RPMI8226 (cell line): ENCODE data around the gene HOXB7.

ENCODE experiments used
- DNase-seq: peaks from one replicate; pipeline ENCODE4 v3.0.0-alpha.2; 2015

HOXB7 gene

DNA sequence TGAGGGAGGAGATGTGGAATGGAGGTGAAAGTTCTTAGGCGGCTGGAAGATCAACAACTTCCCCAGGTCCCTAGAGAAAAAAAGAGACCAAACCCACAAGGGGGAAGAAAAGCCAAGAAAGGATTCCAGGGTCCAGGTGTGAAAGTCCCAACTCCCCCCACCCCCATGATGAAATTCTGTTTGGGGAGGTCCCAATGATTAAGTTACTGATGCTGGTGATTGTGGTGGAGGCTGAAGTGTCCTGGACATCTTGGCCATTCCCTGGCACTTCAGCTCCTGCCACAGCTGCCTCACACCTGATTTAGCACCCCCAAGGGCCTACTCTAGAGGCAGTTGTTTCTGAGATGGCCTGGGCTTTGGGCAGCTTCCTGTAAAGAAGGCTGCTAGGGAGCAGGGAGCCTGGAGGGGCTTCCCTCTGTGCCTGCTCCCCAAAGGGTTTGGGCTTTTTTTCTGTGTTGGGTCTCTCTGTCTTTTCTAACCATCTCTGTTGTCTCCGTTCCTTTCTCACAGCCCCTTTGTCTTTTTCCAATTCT is 45.7 kb downstream of the HOXB7 start:
- DNase-seq = no peak

DNA sequence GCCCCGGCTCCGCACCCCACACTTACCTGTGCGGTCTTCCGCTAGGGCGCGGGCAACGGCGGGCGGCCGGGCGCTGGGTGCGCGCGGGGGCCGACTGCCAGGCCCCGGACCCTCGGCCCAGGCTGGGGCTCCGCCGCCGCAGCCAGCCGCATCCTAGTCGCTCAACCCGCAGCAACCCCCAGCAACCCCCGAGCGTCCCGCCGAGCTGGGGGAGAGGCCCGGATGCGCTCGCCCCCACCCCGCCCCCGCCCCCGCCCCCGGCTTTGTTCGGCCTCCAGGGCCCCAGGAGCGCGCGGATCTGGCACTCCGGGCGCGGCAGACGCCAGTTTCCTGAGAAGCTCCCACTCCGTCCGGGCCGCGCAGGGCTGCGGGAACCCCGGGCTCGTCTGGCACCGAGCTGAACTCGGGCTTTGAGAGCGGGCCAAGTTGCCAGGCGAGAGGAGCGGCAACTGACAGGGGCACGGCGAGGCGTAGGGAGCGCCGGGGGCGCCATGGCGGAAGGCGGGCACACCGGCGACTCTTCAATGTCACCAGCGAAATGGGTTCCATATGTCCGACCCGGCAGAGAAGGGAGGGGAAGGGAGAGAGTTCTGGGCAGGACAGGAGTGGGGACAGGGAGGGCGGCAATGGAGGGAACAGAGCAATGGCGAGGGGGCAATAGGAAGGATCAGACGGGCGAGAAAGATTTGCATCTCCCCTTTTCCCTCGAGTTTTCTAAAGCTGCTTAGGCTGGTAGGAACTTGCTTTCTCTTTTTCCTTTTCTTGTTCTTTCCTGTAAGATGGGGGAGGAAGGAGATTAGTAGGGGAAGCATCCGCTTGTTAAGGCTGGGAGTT is 46.4 kb downstream of the HOXB7 start:
- no peak for DNase-seq

DNA sequence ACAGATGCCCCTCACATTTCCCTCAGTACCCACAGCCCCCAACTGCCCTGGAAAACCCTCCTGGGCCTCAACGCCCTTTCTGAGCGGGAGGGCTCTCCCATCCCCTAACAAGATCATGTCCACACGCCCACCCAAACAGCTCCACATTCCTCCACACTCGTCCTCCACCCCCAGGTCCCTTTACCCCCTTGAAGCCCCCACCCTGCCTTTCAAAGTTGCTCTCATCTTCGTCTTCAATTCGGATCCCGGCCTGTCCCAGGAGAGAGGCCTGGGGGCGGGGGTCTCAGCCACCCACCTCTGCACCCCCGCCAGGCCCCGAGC is 47.0 kb downstream of the HOXB7 start:
- DNase-seq = no peak

DNA sequence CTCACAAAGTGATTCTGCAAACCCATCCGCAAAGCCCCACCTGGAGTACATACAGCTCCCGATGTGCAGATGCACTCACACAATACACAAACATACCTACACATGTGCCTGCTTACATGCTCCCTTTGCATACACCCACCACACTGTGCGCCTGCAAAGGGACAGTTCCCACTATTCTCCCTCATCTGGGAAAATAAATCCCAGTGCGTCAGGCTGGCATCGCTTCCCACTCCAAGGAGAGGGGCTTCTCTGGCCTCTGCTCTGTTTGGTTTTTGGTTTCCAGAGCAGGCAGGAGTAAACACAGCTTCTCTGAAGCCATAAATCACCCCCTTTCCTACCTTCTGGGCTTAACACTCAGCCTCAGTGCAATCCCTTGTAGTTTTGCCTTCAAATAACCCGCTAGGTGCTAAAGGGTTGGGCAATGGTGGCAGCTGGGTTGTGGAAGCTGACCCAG is 47.4 kb downstream of the HOXB7 start:
- DNase-seq = no peak

DNA sequence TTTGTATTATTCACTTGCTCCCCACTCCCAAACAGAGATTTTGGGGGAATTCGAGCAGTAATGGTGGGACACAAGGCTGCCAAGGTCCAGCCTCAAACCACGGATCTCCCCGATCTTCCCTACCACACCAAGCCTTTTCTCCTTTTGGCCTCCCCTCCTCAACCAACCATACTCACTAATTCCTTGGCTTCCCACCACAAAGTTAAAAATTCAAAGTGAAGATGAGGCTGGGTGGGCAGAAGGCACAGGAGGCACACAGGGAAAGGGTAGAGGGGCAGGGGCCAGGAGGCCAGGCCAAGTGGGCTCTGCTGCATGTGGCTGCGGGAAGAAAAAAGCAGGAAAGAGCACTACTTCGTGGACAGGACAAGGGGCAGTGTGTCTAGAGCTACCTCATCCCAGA is 47.9 kb downstream of the HOXB7 start:
- DNase-seq = no peak

DNA sequence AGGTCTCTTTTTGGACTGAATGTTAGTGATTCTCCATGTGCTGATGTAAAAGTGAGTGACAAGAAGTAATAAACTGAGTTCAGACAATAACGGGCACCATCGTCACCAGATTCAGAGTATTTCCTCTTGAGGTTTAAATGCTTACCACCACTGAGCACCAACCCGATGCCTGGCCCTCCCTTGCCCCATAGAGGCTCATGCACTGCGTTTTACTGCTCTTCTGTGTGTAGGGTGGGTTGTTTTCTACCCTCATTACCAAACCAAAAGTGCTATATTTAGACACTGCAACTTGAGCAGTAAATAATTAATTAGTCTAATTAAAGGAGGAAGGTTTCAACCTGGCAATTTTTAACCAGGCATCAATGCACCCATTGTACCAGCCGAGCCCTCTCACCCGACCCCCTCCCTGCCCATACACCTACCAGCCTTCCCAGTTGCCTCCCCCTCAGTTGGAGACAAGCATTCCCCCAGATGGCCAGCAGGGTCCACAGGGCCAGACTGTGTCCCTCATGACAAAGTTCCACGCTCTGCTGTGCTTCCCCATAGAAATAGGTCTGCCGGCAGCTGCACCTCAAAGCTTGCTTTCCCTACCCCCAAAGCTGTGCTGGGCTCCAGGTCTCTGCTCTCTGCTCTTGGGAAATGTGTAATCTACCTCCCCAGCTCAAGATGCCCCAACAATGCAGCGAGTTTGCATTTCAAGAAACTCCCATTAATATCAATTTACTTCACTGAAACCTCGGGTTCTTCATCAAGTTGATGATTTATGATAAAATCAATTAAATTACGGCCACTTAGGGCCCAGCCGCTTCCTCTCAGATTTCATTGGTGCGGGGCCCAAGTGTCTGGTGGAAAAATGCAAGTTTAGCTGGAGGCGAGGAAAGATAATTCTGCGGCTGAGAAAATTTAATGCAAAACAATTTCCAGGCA is 48.7 kb downstream of the HOXB7 start:
- DNase-seq = no peak

DNA sequence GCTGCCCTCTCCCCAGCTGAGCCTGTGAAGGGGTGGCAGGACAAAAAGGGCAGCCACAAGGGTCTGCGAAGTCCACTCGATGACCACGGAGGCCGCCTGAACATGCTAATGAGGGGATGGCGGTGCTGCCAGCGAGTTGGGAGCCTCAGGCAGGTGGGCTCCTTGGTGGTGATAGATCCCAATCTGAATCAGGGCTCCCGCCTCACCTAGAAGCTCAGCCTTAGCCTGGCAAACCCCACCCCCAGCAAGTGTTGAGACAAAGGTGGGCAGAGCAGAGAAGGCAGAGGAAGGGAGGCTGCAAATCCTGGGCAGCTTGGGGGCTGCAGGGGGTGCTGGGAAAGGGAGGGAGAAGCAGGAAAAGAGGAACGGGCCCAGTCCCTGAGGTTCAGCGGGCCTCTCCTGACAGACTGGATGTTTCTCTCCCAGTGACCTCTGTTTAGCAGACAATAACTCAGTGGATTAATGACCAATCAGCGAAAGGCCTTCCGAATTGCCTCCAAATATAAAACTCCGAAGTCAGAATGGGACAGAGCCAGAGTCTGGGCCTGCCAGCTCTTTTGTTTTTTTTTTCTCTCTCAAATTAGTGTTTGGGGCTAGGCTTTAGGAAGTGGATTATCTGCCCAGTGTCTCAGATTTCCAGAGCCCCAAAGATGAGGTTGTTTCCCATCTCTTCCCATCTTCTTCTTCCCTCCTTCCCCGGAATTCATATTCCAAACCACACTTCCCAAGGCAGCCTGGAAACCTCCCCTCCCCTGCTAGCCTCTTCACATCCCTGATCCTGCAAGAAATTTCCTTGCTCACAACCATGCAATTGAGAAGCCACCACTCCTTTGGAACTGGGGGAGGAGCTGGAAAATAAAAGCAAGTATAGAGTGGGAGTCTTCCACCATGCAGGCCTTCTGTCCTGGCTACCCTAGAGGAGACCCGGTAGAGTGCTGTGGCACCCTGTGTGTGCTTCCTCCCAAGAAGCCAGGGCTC is 50.7 kb downstream of the HOXB7 start:
- DNase-seq = no peak

DNA sequence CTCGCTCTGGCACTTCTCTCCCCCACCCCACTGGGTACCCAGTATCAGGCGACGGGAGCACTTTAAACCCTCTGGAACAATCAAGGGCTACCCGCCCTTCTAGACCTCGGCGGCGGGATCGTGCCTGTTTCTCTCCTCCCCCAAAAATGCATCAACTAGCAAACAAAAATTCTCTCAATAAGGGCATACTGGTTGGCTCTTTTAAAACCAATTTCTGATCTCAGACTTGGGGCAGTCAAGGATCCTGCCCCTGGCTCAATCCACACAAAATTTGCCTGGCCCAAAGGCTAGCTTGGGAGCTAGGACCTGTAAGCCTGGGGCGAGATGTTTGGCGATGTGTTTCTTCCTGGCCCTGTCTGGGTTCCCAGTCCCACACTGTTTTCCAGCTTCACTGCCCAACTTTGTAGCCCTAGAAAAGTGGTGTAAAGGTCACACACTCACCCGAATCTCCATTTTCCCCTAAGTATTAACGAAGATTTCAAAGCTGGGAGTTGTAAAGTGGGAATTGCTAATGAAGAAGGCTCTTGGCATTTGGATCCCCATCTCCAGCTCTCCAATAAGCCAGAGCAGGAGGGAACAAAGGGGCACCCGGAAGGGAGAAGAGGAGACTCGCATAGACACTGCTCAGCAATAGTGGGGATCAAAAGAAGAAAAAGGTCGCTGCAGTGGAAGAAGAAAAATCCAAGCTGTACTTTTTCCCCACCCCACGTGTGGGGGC is 51.5 kb downstream of the HOXB7 start:
- no peak for DNase-seq

DNA sequence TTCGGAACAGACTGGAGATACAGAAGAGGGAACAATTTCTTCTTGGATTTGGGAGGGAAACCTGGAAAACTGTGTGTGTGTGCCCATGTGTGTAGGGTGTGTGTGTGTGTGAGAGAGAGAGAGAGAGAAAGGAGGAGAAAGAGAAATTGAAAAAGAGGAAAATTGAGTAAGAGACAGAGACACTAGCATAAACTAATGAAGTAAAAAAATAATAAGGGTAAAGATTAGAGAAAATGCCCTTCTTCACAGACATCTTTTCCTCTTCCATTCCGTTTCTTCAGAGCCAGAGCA is 52.0 kb downstream of the HOXB7 start:
- DNase-seq = no peak

DNA sequence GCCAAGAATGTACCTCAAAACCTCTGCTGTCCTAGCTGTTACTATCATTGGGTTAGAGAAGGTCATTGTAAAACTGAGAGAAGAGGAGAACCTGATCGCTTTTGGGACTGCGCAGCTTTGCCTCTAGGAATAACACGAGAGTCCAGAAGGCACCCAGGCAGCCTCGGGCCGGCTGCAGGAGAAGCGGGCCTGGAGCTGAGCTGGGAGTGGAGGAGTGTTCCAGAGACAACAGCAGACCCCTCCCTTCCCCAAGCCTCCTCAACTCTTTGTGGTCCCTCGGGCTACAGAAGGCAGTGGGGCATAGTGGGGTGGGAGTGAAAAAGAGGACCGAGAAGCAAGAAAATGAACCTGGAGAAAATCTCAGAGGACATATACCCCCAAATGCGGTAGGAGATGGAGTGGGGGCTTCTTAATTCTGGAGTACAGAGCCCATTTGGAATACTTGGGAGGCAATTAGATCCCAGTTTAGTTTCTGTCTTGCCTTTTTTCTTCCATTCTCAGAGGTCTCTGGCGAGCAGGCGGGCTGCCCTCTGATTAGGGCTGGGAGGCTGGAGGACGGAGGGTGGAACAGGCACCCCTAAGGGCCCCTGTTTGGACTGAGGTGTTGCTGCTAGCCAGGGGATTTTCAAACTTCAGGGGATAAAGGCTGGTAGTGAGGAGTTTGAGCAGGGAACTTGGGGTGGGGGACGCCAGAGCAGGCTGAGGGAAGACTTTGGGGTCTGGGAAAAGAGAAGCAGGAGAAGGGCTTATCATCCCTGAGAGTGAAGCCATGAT is 52.6 kb downstream of the HOXB7 start:
- DNase-seq = no peak
